ENCODE measurements around the gene INSIG2.

Gene INSIG2

DNA sequence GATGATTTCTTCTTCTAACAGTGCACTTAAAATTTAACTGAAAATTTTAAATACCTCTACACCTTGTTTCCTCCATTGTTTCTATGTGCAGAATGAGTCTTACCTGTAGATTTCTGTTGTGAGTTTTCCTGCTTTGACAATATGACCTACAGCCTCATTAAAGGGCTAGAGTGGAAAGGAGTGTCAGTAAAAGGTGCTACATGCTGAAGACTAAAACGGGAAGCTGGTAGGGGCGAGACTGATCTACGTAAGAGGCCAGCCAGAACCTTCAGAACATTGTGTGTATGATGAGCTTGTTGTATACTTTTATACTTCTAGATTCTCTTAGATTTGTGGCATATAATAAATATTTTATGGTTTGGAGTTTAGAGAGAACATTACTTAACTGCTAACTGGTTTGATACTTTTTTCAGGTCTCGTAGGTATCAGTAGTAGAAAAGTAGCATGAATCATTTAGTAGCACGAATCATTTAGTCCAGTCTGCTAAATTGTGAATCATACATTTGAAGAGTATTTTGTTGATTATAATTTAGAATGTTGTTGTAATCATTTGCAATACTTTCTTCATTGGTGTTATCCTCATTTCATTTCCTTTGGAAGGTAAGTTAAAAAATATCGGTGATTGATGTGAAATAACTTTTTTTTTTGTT is 14.3 kb downstream of the INSIG2 start:
- no peak for DNase-seq (ENCODE audit: low spot score)

DNA sequence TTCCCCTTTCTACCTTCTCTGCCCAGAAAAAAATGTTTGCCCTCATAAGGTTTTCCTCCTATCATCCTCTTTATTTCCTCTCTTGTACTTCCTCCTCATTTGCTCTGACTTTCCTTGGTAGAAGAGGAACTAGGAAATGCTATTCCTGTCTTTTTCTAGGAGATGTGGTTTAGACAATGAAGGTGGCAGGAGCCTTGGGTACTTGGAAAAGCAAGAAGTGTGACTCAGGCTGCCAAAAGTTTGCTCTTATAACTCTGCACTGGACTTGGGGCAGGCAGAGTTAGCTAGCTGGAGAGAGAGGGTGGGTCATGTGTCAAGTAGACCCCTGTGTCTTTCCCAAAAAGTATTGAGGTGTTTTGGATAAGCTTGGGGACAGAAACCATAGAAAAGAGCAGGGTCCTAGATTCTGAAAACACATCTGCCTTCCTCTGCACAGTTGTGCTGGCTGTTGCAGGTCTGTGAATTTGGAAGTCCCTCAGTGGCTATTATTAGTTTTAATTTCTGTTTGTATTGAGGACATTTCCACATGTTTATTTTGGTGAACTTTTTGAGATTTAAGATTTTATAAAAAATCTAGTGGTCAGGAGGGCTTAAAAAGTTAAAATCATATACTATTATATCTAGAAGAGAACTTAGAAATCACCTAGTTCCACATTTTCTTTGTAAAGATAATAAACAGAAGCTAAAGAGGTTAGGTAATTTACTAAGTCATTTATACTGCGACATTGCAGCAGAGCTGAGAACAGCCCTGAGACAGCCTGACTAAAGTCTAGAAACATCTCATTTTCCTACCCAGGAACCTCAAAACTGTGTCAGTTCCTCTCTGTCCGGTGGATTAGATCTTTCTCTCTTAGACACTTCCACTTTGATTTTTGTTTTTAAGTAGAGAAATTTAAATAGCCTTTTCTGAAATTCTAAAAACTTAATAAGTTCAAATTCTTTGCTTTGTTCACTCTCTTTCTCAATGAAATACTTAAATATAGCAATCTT is 16.0 kb downstream of the INSIG2 start:
- no peak for DNase-seq (ENCODE audit: low spot score)

DNA sequence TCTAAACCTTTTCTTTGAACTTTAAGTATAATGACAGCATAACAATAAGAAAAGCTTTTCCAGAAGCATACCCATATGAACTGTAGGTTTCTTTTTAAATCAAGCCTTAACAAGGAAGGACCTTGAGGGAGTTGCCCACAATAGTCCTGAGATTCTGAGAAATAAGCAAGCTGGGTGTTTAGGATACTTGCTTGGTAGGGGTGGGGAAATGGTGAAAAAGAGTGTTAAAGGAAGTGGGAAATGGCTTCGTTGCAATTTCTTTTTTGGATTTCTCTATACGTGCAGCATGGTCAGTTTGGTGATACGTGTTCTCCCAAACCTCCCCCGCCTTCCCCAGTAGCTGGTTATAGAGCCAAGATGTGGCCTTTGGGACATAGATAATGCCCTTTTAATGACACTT is 17.2 kb downstream of the INSIG2 start:
- DNase-seq (ENCODE audit: low spot score), result no peak

DNA sequence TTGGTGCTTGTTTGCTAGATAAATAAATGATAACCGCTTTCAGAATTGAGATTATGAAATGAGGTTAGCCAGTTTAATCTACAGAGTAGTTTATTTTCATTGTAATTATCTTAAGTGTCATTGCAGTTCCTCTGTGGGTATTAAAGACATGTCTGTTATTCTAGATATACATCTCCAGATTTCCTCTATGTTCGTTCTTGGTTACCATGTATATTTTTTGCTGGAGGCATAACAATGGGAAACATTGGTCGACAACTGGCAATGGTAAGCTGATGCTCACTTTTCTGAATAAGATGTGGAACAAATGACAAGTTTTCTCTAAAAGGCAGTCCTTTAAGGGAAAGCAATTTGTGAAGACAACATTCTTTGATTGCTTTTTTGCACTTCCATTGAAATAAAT is 18.7 kb downstream of the INSIG2 start:
- no peak for DNase-seq (ENCODE audit: low spot score)

DNA sequence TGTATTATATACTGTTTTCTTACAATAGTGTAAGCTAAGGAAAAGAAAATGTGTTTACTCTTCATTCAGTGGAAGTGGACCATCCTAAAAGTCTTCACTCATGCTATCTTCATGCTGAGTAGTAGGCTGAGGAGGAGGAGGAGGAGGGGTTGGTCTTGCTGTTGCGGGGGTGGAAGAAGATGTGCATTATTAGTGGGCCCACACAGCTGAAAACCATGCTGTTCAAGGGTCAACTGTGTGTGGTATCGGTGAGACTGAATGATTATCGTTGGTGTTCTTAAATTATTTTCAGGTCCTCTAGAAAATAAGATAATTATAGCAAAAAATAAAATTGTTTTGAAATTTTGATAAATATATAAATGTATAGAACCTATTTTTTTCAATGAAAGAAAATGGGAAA is 22.0 kb downstream of the INSIG2 start:
- no peak for DNase-seq (ENCODE audit: low spot score)

DNA sequence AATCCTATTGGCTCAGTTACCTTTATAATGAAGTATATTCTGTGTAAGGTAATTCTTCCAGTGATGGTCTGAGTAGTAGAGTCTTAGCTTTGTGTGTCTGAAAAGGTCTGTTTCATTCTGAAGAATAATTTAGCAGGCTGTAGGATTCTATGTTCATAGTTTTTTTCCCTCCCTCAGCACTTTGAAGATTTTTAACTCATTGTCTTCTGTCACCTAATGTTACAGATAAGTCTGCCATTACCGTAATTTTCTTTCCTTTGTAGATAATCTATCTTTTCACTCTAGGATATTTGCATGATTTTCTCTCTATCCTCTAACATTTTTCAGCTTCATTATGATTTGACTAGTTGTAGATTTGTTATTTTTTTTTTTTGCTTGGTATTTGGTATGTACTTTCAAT is 22.7 kb downstream of the INSIG2 start:
- DNase-seq (ENCODE audit: low spot score), result no peak

DNA sequence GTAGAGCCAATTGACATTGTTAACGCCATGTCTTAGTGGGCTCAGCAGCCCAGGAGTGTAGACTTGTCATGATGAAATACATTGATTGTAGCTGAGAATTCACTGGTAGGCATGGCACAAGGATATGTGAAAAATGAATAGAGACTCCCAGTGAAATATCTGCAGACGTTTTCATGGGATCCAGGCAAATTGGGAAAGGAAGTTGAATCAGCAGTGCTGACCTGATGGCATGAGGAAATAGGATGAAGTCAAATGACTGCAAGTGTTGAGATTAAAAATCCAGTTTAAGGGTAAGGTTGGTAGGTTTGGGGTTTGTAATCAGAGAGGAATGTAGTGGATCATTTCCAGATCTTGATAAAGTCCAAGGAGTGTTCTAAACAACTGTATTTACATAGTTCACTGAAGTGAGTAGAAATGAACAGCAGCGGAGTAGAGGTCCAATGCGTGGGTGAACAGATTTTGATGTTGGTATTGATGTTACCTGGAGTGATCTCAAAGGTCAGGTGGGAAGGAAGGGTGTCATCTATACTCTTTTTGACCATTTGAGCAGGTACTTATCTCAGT is 24.6 kb downstream of the INSIG2 start:
- DNase-seq (ENCODE audit: low spot score), result no peak

DNA sequence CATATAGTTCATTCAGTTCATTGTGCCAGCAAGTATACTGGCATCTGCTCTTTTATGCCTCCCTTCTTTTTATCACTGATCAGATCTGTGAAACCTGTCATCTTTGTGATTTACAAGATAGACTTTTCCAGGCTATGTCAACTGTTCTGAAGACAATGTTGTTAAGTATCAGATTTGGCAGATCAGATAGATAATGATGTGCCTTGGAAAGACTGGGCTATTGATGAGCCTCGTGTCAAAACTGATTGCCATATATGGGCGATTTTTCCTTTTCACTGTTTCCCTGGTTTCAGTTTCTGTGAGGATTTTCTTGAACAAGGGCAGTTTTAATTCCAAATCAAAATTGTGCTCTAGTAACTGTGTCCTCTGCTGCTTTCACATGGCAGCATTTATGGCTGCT is 26.6 kb downstream of the INSIG2 start:
- no peak for DNase-seq (ENCODE audit: low spot score)

DNA sequence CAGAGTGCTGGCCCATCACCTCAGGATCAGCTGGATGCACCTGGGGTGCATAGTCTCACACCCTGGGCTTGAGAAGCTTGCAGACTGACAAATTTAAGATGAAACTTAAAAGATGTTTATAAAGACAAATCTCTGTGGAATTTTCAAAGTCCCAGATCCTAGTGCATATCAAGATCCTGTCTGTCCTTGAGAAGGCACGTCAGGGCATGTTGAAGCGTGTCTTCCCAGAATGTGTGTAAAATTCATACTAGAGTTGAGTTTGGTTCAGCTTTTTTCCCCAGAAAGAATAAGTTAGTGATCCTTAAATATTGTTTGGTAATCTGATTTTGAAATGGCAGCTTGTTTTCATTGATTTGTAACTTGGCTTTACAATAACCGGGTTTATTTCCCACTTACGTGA is 27.5 kb downstream of the INSIG2 start:
- no peak for DNase-seq (ENCODE audit: low spot score)

DNA sequence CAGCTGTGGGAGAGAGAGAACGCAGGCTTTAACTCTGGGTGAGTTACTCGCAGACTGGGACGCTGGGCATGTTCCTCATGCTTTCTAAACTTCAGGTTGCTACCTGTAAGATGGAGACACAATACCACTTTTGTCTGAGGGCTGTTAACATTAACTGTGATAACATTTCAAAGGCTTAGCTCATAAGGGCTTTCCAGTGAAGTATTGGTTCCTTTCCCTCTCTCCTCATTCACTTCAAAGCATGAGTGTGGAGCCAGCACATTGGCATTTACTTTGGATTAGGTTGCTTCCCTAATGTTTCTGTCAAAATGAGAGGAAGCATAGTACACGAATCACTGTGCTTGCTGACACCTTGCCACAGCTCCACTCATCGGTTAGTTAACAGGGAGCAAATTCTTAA is 30.2 kb downstream of the INSIG2 start:
- no peak for DNase-seq (ENCODE audit: low spot score)

DNA sequence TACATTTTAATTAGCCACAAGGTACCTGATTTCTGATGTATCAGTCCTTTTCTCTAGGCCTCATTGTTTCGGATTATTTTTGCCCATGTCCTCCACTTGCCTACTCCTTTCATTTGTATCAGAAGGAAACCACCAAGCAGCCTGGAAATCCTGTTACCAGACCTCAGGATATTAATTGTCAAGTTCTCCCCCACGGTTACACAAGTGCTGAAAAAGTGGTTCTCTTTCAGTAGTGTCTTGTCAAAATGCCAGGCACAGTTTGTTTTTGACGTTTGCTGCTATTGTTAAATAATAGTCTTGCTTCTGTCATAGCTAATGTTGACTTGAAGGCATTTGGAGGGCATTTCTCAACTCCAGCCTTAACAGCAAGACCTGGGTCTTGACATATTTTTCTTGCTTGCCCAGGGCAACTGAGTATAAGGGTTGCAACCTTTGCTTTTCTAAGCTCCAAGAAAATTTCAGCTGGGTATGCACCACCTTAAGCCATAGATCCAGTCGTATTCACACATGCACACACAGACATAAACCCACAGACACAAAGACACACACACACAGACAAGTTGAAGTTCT is 31.0 kb downstream of the INSIG2 start:
- no peak for DNase-seq (ENCODE audit: low spot score)

DNA sequence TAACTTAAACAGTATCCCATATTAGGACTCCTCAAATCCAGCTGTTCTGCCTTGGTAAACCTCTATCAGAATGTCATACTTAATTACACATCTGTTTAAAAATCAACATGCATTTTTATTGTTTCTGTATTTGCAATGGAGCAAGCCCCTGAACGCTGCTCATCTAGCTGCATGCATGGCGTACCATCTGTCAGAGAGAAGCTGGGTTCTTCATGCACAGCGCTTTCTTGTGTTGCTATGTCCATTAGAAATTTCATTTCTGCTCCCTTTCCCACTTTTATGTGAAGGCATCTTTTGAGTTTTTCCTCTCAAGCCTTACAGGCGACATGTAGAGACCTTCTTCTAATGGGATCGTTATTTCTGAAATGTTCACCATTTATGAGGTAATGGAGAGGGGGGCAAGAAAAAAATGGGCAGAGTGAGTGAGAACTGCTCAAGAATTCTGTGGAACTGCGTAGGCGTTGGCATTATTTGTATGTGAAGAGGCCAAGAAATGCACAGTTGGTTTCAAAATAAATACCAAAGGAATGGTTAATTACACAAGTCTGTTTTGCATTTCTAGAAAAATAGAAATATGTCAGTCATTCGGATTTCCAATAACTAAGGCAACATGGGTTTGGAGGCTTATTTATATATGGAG is 31.6 kb downstream of the INSIG2 start:
- no peak for DNase-seq (ENCODE audit: low spot score)

DNA sequence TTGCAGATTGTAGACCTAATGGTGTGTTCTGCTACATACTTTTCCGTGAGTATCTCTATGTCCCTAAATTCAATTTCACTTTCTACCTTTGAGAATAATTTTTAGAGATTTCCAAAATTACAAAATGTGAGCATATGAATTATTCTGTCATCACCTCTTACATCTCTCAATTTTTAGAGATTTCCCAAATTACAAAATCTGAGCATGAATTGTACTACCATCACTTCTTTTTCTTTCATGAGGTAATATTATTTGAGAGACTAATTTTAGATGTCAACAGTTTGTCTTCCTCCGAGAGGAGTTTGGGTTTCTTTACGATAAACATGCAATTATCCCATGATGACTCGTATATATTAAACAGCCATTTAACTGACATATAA is 32.1 kb downstream of the INSIG2 start:
- no peak for DNase-seq (ENCODE audit: low spot score)

DNA sequence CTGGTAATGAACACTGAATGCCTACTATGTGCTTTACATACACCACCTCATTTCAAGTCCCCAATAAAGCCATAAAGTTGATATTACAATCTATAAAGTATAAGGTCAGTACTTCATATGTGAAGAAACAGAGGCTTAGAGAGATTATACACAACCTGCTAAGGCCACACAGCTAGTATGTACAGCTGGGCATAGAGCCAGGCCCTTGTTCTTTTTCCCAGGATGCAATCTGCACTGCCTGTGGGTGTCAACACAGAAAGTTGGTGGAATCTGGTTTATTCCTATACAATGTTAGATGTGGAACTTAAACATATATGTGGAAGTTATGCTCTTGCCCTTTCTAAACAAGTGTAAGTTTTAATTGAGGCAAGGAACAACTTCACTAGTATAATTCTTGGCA is 32.8 kb downstream of the INSIG2 start:
- no peak for DNase-seq (ENCODE audit: low spot score)

DNA sequence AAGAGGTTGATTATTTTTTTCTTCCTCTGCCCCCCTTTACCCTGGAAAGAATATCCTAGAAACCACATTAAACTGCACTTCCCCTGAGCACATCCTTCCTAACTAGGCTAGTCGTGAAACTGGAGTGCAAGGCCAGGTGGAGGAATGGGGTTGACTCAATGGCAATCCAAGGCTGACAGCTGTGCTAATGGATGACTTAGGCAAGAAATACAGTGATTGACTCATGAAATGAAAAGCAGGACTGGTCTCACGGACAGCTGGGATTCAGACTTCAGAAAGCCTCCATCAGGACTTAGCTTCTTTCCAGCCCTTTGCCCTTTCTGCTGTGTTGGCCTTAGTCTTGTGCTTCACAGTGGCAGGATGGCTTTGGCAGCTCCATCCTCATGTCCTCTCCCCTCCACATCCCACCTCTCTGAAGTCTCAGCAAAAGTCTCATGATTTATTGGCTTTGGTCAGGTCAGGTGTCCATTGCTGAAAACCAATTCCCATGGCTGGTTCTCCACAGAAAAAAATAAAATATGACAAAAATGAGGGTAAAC is 33.8 kb downstream of the INSIG2 start:
- DNase-seq (ENCODE audit: low spot score), result no peak

DNA sequence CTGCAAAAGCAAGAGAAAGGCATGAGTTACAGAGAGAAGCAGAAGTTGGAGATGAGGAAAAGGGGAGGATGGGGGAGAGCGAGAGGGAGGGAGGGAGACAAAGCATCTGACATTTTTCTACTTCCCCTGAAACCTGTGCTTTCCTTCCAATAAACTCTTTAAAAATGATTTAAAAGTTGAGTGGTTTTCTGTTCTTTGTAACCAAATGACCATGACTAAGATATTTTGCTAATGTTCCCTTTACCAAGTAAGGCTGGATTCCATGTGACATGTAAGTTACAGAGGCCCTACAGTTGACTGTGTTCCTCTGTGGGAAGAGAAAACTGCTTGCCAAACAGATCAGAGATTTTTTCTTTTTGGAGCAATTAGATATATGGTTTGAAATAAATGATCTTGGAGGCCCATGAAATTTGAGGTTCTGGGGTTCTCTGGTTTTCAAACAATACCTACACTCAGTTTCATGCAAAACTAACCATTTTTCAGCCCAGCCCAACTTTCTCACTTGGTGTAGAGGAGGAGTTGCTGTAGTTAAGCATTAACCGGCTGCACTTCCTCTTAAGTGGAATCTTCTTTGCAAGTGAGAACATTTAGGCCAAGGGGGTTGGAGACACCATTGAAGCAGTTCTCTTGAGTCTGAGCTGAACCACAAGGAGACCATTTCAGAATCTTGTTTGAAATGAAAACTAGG is 34.5 kb downstream of the INSIG2 start:
- DNase-seq (ENCODE audit: low spot score), result no peak

DNA sequence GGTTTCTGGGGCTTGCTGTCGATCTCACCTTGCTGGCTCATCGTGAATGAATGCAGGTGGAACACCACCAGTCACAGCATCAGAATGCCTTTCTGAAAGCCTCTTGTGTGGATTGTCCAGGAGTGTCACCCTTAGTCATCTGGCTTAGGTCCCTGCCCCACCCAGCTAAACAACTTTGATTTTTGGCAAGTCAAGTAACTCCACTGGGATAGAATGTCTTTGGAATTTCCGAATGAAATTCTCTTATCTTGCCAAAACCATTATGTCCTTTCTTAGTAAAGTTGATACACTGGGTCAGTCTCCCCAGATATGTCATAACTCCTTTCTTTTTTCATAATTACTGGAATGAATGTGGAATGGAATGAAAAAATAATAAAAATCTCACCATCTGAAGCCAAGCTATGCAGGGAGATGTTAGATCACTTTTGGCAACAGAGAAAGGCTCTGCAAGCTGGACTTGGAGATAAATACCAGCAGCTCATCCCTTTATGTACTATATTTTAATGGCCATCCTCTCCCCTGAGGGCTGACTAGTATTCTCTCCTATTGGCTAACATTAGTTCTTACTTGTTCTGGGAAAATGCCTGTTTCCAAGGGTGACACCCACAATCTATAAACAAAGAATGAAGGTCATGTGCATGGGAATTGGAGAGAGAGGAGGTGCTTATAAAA is 35.4 kb downstream of the INSIG2 start:
- peak; percentile 32 for DNase-seq (ENCODE audit: low spot score)

DNA sequence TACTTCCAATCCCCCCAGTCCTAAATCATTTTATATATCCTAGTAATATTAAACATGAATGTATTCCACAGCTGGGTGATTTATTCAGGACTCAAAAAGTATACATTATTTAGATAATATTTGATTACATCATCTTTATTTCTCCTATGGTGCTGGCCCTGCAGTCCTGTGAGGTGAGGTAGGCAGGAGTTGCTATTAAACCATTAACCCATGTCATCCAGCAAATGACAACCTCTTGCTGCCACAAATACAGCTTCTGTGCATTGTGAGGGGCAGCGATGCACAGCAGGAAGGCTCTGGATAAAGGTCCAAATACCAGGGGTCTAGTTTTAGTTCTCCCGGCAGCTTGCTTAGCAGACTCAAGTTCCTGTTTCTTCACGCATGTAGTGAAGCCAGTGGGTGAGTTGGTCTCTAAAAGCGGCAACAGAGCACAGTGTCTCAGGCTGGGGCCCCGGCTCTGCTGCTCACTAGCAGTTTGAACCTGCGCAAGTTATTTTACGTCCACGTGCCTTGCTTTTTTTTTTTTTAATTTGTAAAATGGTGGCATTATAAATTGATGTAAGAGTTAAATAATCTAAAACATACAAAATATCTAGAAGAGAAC is 36.1 kb downstream of the INSIG2 start:
- DNase-seq (ENCODE audit: low spot score), result no peak

DNA sequence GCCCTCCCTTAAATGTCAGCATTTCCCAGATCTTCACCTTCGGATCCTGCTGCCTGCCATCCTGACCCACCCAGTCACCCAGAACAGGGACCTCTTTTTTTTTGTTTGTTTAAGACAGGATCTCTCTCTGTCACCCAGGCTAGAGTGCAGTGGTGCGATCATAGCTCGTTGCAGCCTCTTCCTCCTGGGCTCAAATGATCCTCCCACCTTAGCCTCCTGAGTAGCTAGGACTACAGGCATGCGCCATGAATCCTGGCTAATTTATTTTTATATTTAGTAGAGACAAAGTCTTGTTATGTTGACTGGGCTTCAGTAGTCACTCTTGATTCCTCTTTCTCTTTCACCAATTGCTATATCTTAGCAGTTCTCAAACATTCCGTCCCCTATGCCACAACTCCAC is 39.0 kb downstream of the INSIG2 start:
- no peak for DNase-seq (ENCODE audit: low spot score)

DNA sequence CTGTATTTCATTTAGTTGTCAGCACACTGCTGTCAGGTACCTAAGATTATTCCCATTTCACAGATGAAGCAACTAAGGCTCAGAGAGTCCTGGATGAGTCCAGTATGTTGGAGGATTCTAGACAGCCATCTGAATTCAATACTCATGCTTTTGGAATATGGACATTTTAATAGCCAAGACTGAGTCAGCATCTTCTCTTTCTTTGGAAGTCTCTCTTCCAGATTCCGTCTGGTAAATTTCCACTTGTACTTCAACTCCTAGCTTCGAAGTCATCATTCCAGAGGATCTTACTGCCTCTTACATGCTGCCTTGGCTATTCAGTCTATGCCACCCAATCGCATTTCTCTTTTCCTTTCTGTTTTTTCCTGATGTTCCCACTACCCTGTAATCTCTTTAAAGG is 40.6 kb downstream of the INSIG2 start:
- no peak for DNase-seq (ENCODE audit: low spot score)

DNA sequence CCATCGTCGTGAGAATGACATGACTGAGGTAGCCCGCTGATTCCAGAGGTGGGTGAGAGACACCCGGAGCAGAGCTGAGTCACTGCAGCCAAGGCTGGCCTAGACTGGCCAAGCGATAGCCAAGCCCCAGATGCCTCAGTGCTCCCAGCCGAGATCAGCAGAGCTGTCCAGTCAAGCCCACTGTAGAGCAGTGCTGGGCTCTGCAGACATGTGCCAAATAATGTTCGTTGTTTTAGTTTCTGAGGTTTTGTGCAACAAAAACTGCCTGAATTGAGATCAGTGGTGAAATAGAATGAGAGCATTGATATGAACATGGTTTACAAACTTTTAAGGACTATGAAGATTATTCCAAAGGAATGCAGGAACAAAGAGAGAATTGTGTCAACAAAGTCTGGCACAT is 42.1 kb downstream of the INSIG2 start:
- no peak for DNase-seq (ENCODE audit: low spot score)

All from hepatic stellate cell (primary cell).